Neural cell (in vitro differentiated cells): Measurements from ENCODE around the gene ZNF558. TPM values are rescaled to one million over a fixed set of nuclear protein-coding genes. Genes with fewer than 3 reads are reported as not detected.

Experiments
- H2AFZ ChIP-seq: fragments of 200-600, 300-800 bp; sonication (generic), shearing (Covaris generic); 2 replicates; pipeline ENCODE4 v1.6.0; 2014; ENCODE audit warnings: low read depth, mild to moderate bottlenecking, antibody characterized with exemption, low read length, moderate library complexity
- H3F3A ChIP-seq: fragments of 200-600 bp; shearing (Covaris generic); 2 replicates; pipeline ENCODE4 v1.6.1; 2016; ENCODE audit warnings: mild to moderate bottlenecking, moderate library complexity, mixed read lengths, antibody characterized with exemption, low read length; ENCODE audit not compliant: insufficient read depth, poor library complexity, severe bottlenecking
- H3K27ac ChIP-seq: fragments of 200-600, 300-800 bp; sonication (generic), shearing (Covaris generic); 2 replicates; pipeline ENCODE4 v1.5.1; 2014; ENCODE audit warnings: mild to moderate bottlenecking, low read length, moderate library complexity
- H3K27me3 ChIP-seq: fragments of 300-800, 200-600 bp; sonication (generic), shearing (Covaris generic); 2 replicates; pipeline ENCODE4 v1.6.0; 2014; ENCODE audit warnings: mild to moderate bottlenecking, low read depth, low read length, moderate library complexity; ENCODE audit not compliant: insufficient read depth
- H3K36me3 ChIP-seq: fragments of 300-800, 200-600 bp; sonication (generic), shearing (Covaris generic); 2 replicates; pipeline ENCODE4 v1.5.1; 2014; ENCODE audit warnings: mild to moderate bottlenecking, antibody characterized with exemption, low read length, moderate library complexity; ENCODE audit not compliant: insufficient read depth
- H3K4me2 ChIP-seq: fragments of 300-800, 200-600 bp; sonication (generic), shearing (Covaris generic); 2 replicates; pipeline ENCODE4 v1.6.0; 2014; ENCODE audit warnings: mild to moderate bottlenecking, low read length
- H3K4me3 ChIP-seq: fragments of 300-800, 200-600 bp; sonication (generic), shearing (Covaris generic); 2 replicates; pipeline ENCODE4 v1.5.1; 2014; ENCODE audit warnings: mild to moderate bottlenecking, low read length, moderate library complexity
- H3K79me2 ChIP-seq: fragments of 200-600 bp; shearing (Covaris generic); replicated peaks from 2 replicates; pipeline ENCODE4 v1.6.0; 2014; ENCODE audit warnings: mild to moderate bottlenecking, low read length, moderate library complexity; ENCODE audit not compliant: insufficient read depth
- H3K9ac ChIP-seq: fragments of 300-800, 200-600 bp; sonication (generic), shearing (Covaris generic); 2 replicates; pipeline ENCODE4 v1.6.1; 2016; ENCODE audit warnings: mild to moderate bottlenecking, low read length, mixed read lengths
- H3K9me2 ChIP-seq: fragments of 200-600 bp; shearing (Covaris generic); 2 replicates; pipeline ENCODE4 v1.6.1; 2016; ENCODE audit warnings: mild to moderate bottlenecking, low read length, mixed read lengths; ENCODE audit not compliant: insufficient read depth
- H3K9me3 ChIP-seq: fragments of 200-600, 300-800 bp; sonication (generic), shearing (Covaris generic); 2 replicates; pipeline ENCODE4 v1.6.1; 2016; ENCODE audit warnings: mild to moderate bottlenecking, mixed run types, low read length, moderate library complexity, mixed read lengths
- H4K20me1 ChIP-seq: fragments of 200-600 bp; shearing (Covaris generic); 2 replicates; pipeline ENCODE4 v1.6.1; 2016; ENCODE audit warnings: mild to moderate bottlenecking, mixed run types; ENCODE audit not compliant: insufficient read depth
- CTCF ChIP-seq: fragments of 450-650 bp; IDR thresholded peaks from 2 replicates; pipeline ENCODE4 v1.5.1; 2014; ENCODE audit warnings: antibody characterized with exemption, mild to moderate bottlenecking, moderate library complexity; ENCODE audit not compliant: poor library complexity, severe bottlenecking
- EP300 ChIP-seq: fragments of 450-650 bp; conservative IDR thresholded peaks from 2 replicates; pipeline ENCODE4 v1.6.1; 2014; ENCODE audit warnings: antibody characterized with exemption, mild to moderate bottlenecking, moderate library complexity; ENCODE audit not compliant: poor library complexity, severe bottlenecking
- EZH2 ChIP-seq: fragments of 200-600, 300-800 bp; shearing (Covaris generic), sonication (generic); IDR thresholded peaks from 2 replicates; pipeline ENCODE4 v1.6.1; 2014; ENCODE audit warnings: antibody characterized with exemption, low read length, borderline replicate concordance, mild to moderate bottlenecking; ENCODE audit not compliant: insufficient read depth, poor library complexity, severe bottlenecking
- MXI1 ChIP-seq: fragments of 450-650 bp; conservative IDR thresholded peaks from 2 replicates; pipeline ENCODE4 v1.6.1; 2014; ENCODE audit warnings: antibody characterized with exemption, mild to moderate bottlenecking; ENCODE audit not compliant: poor library complexity, severe bottlenecking
- POLR2AphosphoS5 ChIP-seq: IDR thresholded peaks from 2 replicates; pipeline ENCODE4 v1.6.1; 2012
- RAD21 ChIP-seq: fragments of 450-650 bp; conservative IDR thresholded peaks from 2 replicates; pipeline ENCODE4 v1.6.1; 2014; ENCODE audit warnings: antibody characterized with exemption, mild to moderate bottlenecking, moderate library complexity
- REST ChIP-seq: IDR thresholded peaks from 2 replicates; pipeline ENCODE4 v1.6.1; 2012; ENCODE audit warnings: borderline replicate concordance
- polyA plus RNA-seq: library from polyadenylated mRNA; depleted of rRNA; stranded (reverse); fragments of >200 nt; gene quantifications from 2 replicates; pipeline ENCODE4 v1.2.3, GENCODE V29; 2014

The ZNF558 gene
- polyA plus RNA-seq, 1 donor from 2014 or later: 65.7 TPM

DNA sequence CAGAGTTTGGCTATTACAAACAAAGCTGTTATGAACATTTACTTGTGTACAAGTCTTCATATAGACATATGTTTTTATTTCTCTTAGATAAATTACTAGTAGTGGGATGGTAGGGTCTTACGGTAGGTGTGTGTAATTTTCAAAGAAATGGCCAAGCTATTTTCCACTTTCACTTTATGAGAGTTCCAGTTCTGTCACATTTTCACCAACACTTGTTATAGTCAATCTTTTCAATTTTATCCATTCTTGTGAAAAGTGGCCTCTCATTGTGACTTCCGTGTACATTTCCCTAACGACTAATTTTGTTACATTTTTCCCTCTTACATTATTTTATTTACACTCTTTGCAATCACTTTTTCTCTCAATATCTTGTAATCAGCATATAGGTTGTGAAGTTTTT is 18.4 kb upstream of the ZNF558 start:
- Histone ChIP-seq H3K4me3 (no peak overlapping the region), H3K9ac (no peak overlapping the region), H3K9me2 (no peaks in the 10 kb centered on the region), H3K27ac (no peak overlapping the region), H2AFZ (no peak overlapping the region), H3K9me3 (no peaks in the 10 kb centered on the region), H3F3A (no peaks in the 10 kb centered on the region), H4K20me1 (no peaks in the 10 kb centered on the region), H3K27me3 (no peaks in the 10 kb centered on the region), H3K79me2 (no peaks in the 10 kb centered on the region), H3K4me2 (no peak overlapping the region), H3K36me3 (no peaks in the 10 kb centered on the region)
- TF ChIP-seq EZH2: no peak
- no peak for TF ChIP-seq CTCF
- TF ChIP-seq RAD21: no peak
- TF ChIP-seq MXI1: no peak

GRCh38 chr19:8849232-8849631 is 17.1 kb upstream of the ZNF558 start:
- Histone ChIP-seq H4K20me1 (no peaks in the 10 kb centered on the region), H3K4me3 (no peak overlapping the region), H3K9ac (no peak overlapping the region), H3K79me2 (no peaks in the 10 kb centered on the region), H3F3A (no peaks in the 10 kb centered on the region), H3K27me3 (no peaks in the 10 kb centered on the region), H3K4me2 (no peak overlapping the region), H3K9me3 (no peaks in the 10 kb centered on the region), H3K36me3 (no peaks in the 10 kb centered on the region), H2AFZ (no peak overlapping the region), H3K27ac (no peak overlapping the region), H3K9me2 (no peaks in the 10 kb centered on the region)
- TF ChIP-seq CTCF: no peak
- no peak for TF ChIP-seq RAD21
- no peak for TF ChIP-seq REST
- TF ChIP-seq POLR2AphosphoS5: no peak
- TF ChIP-seq EZH2: no peak
- TF ChIP-seq EP300: no peak
- no peak for TF ChIP-seq MXI1
